HL-60 (cell line): ENCODE measurements around the gene PRICKLE4.

ENCODE experiments used
- DNase-seq, 2 experiments: peaks; one replicate each; pipeline ENCODE4 v3.0.0-alpha.2; 2010 to 2020; ENCODE audit warnings: low read depth in 1 of 2, low spot score in 1 of 2
- H3K27ac ChIP-seq: fragments of 250-450 bp; sonication (Bioruptor Pico); replicated peaks from 2 replicates; pipeline ENCODE4 v1.5.1; 2020; ENCODE audit warnings: mild to moderate bottlenecking, moderate library complexity
- H3K27me3 ChIP-seq: fragments of 250-450 bp; sonication (Bioruptor Pico); 2 replicates; pipeline ENCODE4 v1.5.1; 2021; ENCODE audit warnings: mild to moderate bottlenecking, moderate library complexity; ENCODE audit not compliant: insufficient read depth, poor library complexity, severe bottlenecking
- H3K4me3 ChIP-seq: replicated peaks from 2 replicates; pipeline ENCODE4 v1.5.1; 2011; ENCODE audit warnings: mild to moderate bottlenecking, control low read depth, low read length; ENCODE audit not compliant: insufficient read depth
- CTCF ChIP-seq: IDR thresholded peaks from one replicate; pipeline ENCODE4 v1.5.1; 2011; ENCODE audit warnings: low read length, control low read depth, inconsistent platforms; ENCODE audit not compliant: insufficient read depth
- GABPA ChIP-seq: IDR thresholded peaks from 2 replicates; pipeline ENCODE4 v1.6.1; 2012; ENCODE audit warnings: low read depth
- POLR2AphosphoS5 ChIP-seq: IDR thresholded peaks from 2 replicates; pipeline ENCODE4 v1.6.1; 2012; ENCODE audit warnings: low read depth
- REST ChIP-seq: IDR thresholded peaks from 2 replicates; pipeline ENCODE4 v1.6.1; 2012; ENCODE audit warnings: low read depth; ENCODE audit not compliant: insufficient replicate concordance
- SPI1 ChIP-seq: IDR thresholded peaks from 2 replicates; pipeline ENCODE4 v1.6.1; 2012; ENCODE audit warnings: low read depth, mild to moderate bottlenecking, borderline replicate concordance

PRICKLE4 gene

DNA sequence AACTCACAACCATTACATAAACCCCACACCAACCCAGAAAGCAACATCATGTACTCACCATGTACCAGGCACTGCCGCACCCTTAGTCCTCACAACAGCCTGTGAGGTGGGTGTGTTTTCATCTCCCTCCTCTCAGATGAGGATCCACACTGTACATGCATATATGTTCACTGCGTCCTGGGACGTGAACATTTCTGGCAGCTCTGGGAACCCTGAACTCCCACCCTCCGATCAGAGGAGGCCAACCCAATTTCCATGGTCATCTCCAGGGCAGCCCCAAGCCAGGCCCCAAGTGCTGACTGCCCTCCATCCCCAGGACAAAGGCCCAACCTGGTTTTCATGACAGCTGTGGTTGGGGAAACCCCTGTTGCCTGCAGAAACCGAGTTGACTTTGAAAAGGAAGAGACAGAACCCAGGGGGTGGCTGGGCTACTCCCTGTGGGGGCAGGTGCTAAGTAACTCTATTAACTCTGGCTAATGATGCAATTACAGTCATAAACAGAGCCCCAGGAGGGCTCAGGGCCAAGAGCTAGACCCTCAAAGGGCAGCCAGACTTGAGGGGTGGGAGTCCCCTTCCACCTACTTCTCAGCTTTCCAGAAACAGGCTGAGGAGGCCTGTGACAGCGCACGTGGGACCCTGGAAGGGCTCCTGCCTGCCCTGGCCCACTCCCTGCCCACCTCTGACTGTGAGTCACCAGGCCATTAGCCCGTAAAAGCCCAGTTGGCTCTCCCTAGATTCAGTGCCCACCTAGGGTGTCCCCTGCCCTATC is 47.8 kb upstream of the PRICKLE4 start:
- no peak overlapping the region for H3K4me3 ChIP-seq
- TF ChIP-seq GABPA (no peak), POLR2AphosphoS5 (no peak), CTCF (no peak), REST (no peak), SPI1 (no peak)
- DNase-seq = no peak

GRCh38 chr6:41733360-41733706 is 47.2 kb upstream of the PRICKLE4 start:
- TF ChIP-seq CTCF = no peak
- TF ChIP-seq REST = no peak
- TF ChIP-seq POLR2AphosphoS5 = no peak
- no peak for TF ChIP-seq SPI1
- no peak for TF ChIP-seq GABPA
- Histone ChIP-seq H3K27me3 (no peaks in the 10 kb centered on the region), H3K27ac (no peak overlapping the region), H3K4me3 (no peak overlapping the region)
- no peak for DNase-seq

More for the DNA sequence above, 47.8 kb upstream of the PRICKLE4 start:
- Histone ChIP-seq H3K27me3 (no peaks in the 10 kb centered on the region), H3K27ac (no peak overlapping the region)

DNA sequence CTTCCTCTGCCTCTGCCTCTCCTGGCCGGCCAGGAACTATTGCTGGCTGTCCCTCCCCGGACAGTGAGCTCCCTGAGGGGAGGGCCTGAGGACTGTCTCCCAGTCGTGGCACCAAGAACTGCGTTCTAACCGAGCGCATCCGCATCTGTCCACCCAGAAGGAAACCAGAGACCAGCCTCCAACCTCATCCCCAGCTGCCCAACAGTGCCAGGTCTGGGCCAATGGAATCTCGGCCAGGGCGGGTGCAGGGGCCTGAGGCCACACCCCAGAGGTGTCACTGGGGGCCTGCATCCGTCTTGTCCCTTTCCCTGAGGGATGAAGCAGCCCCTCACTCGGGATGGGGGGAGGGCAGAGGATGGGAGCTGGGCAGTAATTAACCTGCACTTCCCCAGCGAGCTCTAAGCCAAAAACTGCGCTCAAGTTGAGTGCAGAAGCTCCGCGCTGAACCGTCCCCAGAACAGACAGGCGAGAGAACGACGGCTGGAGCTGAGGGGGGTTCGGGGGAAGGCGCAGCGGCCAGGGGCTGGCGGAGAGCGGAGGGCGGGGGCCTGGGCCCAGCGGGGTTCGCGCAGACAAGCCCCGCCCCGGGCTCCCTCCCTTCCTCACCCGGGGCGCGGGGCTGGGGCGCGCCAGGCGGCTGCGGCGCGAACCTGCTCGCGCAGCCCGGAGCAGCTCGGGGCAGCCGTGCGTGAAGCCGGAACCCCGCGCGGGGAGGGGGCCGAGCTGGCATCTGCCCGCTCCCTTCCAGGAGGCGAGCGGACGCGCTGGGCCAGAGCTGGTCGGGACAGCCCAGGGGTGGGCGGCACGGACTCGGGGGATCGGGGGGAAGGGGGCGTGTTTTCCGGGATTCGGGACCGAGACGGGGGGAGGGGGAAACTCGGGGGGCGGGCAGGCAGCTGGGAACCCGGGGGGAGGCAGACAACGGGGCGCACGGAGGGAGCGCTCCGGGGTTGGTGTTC is 46.6 kb upstream of the PRICKLE4 start:
- TF ChIP-seq REST (no peak), CTCF (no peak), POLR2AphosphoS5 (no peak), SPI1 (0 out of 2 replicates have a peak, but pooled peaks have one; percentile 12), GABPA (no peak)
- DNase-seq = peak in 1 of 2 experiments; percentile 18
- Histone ChIP-seq H3K27me3 (no peaks in the 10 kb centered on the region), H3K27ac (no peak overlapping the region), H3K4me3 (peak overlapping the region; percentile 76)
